Measurements from ENCODE around the gene BBS1. TPM values are rescaled to one million over a fixed set of nuclear protein-coding genes. Genes with fewer than 3 reads are reported as not detected.

Gene BBS1
- total RNA-seq, 1 donor from 2014 or later, result 71.8 TPM

DNA sequence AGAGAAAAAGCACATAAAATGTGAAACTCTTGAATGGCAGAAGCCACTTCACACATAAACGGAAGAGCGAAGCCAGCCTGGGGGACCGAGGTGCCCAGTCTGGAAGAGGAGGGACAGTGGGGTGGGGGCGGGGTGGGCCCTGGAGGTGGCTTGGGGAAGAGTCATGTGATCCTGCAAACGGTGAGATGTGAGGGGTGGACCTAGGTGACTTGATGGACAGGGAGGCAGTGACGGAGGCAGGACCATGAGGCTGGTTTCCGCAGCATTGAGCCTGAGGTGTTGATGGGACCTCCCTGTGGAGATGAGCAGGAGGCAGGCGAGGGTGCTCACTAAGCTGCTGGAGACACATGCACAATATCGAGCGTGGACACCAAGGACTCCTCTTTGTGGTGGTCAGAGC is 18.6 kb downstream of the BBS1 start:
- H3K9me3 Mint-ChIP-seq, result no peaks in the 10 kb centered on the region
- H3K4me3 Mint-ChIP-seq, result no peak overlapping the region
- H3K27me3 Mint-ChIP-seq, result no peaks in the 10 kb centered on the region
- H3K36me3 Mint-ChIP-seq, result peaks cover 3% of the 10 kb centered on the region
- TF ChIP-seq, protein P1, sequence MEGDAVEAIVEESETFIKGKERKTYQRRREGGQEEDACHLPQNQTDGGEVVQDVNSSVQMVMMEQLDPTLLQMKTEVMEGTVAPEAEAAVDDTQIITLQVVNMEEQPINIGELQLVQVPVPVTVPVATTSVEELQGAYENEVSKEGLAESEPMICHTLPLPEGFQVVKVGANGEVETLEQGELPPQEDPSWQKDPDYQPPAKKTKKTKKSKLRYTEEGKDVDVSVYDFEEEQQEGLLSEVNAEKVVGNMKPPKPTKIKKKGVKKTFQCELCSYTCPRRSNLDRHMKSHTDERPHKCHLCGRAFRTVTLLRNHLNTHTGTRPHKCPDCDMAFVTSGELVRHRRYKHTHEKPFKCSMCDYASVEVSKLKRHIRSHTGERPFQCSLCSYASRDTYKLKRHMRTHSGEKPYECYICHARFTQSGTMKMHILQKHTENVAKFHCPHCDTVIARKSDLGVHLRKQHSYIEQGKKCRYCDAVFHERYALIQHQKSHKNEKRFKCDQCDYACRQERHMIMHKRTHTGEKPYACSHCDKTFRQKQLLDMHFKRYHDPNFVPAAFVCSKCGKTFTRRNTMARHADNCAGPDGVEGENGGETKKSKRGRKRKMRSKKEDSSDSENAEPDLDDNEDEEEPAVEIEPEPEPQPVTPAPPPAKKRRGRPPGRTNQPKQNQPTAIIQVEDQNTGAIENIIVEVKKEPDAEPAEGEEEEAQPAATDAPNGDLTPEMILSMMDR (conservative IDR thresholded peaks at IDR 0.05), result no peak
- H3K27ac Mint-ChIP-seq, result no peak overlapping the region
- no peak for DNase-seq (ENCODE audit: extremely low spot score, unreplicated experiment)
- no peaks in the 10 kb centered on the region for H3K4me1 Mint-ChIP-seq (ENCODE audit: unreplicated experiment)

DNA sequence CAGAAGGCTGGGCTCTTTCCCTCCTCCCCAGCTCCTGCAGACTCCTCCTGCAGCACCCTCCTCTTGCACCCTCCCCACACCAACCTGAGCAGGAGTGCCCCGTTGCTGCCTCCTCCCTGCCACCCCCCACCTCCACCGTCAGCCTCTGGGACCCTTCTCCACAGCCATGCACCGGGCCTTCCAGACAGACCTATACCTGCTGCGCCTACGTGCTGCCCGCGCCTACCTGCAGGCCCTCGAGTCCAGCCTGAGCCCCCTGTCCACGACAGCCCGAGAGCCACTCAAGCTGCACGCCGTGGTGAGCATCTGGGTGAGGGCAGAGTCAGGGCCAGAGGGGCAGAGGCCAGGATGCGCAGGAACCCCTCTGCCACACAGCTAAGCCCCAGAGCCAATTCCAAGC is 19.2 kb downstream of the BBS1 start:
- no peak for DNase-seq (ENCODE audit: extremely low spot score, unreplicated experiment)
- TF ChIP-seq, protein P1 (conservative IDR thresholded peaks at IDR 0.05), result no peak
- H3K4me1 Mint-ChIP-seq (ENCODE audit: unreplicated experiment), result no peaks in the 10 kb centered on the region
- no peaks in the 10 kb centered on the region for H3K9me3 Mint-ChIP-seq
- no peaks in the 10 kb centered on the region for H3K27me3 Mint-ChIP-seq
- H3K36me3 Mint-ChIP-seq, result no peaks in the 10 kb centered on the region
- H3K4me3 Mint-ChIP-seq, result no peak overlapping the region
- H3K27ac Mint-ChIP-seq, result no peak overlapping the region

DNA sequence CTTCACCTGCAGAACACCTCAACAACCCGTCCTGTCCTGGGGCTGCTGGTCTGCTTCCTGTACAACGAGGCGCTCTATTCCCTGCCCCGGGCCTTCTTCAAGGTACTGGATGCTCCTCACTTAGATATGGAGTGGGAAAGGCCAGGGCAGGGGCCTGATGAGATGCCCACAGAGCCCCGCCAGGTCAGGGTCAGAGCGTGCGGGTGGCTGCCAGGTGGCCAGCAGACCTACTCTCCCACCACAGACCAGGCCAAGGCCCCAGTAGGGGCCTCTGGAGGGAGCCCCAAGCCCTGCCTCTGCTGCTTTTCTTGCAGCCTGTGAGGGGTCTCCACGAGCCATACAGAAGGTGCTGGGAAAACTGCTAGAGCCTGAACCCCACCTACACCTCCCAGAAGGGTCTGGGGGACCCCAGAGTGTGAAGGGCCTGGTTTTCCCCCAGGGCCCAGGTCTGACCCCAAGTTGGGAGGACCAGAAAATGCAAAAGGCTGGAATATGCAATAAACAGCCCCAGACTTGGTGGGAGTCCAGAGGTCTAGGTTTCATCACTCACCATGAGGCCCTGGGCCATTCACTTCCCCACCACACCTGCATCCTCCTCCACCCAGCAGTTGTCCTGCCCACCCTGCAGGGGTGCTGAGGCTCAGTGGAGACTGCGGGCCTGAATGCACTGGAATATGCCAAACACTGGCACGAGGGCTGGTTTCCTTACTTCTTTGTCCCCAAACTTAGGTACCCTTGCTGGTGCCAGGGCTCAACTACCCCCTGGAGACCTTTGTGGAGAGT is 20.7 kb downstream of the BBS1 start:
- Mint-ChIP-seq H3K36me3 (peaks cover 7% of the 10 kb centered on the region), H3K27me3 (no peaks in the 10 kb centered on the region), H3K9me3 (no peaks in the 10 kb centered on the region), H3K27ac (no peak overlapping the region), H3K4me3 (no peak overlapping the region), H3K4me1 (ENCODE audit: unreplicated experiment) (no peaks in the 10 kb centered on the region)
- TF ChIP-seq, protein P1 (conservative IDR thresholded peaks at IDR 0.05), result no peak
- no peak for DNase-seq (ENCODE audit: extremely low spot score, unreplicated experiment)

DNA sequence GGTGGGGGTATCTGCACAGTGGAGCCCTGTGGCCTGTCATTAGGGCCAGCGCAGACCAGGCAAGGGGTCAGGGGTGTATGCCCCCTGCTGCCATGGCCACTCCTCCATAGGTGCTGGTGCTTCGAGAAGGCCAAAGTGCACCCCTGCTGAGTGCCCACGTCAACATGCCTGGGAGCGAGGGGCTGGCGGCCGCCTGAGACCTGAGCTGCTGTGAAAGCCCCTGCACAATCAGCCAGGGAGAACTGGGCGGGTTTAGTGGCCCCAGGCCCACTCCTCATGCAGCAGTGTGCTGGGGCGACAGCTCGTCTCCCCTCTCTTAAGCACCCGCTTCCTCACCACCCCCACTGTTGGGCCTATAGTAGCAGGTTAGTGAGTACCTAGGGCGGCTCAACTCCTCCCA is 21.4 kb downstream of the BBS1 start:
- no peaks in the 10 kb centered on the region for H3K4me1 Mint-ChIP-seq (ENCODE audit: unreplicated experiment)
- TF ChIP-seq, protein P1 (conservative IDR thresholded peaks at IDR 0.05), result no peak
- no peak overlapping the region for H3K27ac Mint-ChIP-seq
- peaks cover 7% of the 10 kb centered on the region for H3K36me3 Mint-ChIP-seq
- H3K9me3 Mint-ChIP-seq, result no peaks in the 10 kb centered on the region
- no peaks in the 10 kb centered on the region for H3K27me3 Mint-ChIP-seq
- no peak overlapping the region for H3K4me3 Mint-ChIP-seq
- no peak for DNase-seq (ENCODE audit: extremely low spot score, unreplicated experiment)

DNA sequence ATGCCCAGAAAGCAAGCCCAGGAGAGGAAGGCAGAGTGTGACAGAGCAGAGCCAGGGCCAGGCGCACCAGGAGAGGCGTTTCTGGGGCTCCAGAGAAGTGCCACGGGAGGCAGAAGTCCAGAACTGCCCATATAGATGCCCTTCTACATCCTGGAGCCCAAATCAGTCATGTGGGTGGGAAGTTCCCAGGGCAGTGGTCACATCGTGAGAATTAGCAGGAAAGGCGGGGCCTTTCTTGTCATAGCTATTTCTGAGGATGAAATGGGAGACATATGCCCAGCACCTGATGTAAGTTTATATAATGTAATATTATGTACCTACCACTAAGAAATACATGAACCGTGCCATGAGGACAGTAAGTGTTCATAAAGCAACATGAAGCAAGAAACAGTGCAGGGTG is 22.3 kb downstream of the BBS1 start:
- Mint-ChIP-seq H3K4me3 (no peak overlapping the region), H3K27ac (no peak overlapping the region), H3K36me3 (peaks cover 7% of the 10 kb centered on the region), H3K4me1 (ENCODE audit: unreplicated experiment) (no peaks in the 10 kb centered on the region), H3K27me3 (no peaks in the 10 kb centered on the region), H3K9me3 (no peaks in the 10 kb centered on the region)
- TF ChIP-seq, protein P1 (conservative IDR thresholded peaks at IDR 0.05), result no peak
- DNase-seq (ENCODE audit: extremely low spot score, unreplicated experiment), result no peak
